IMR-90 (cell line): Measurements from ENCODE around the gene TBCA. TPM values are rescaled to one million over a fixed set of nuclear protein-coding genes. Genes with fewer than 3 reads are reported as not detected.

ENCODE experiments used
- ATAC-seq: fragments of 200-7000 bp; cut with Tn5 transposase; 2 replicates; pipeline ENCODE4 v1.9.1; 2020; ENCODE audit warnings: low read depth, mild to moderate bottlenecking, moderate library complexity
- BruUV-seq: library from RNA; stranded (reverse); fragments of 400-500 nt; replicated peaks from 2 replicates; lab custom pipeline; 2021; lab: Mats Ljungman, UMichigan
- CTCF ChIA-PET: fragments of 300-600 bp; formaldehyde crosslinking; extraction: SDS; loops from one replicate; lab custom pipeline; 2021; ENCODE audit warnings: antibody characterized with exemption; lab: Yijun Ruan, JAX
- POLR2A ChIA-PET: fragments of 300-600 bp; sonication (Branson Sonifier 250); formaldehyde crosslinking; loops from one replicate; lab custom pipeline; 2022; ENCODE audit warnings: antibody characterized with exemption; ENCODE audit not compliant: unreplicated experiment; lab: Charles Lee
- DNase-seq: peaks from one replicate; pipeline ENCODE4 v3.0.0; 2013
- H2AFZ ChIP-seq: replicated peaks from 2 replicates; pipeline ENCODE3; 2013; ENCODE audit warnings: low read length, mild to moderate bottlenecking; ENCODE audit not compliant: poor library complexity
- H2AK5ac ChIP-seq: 2 replicates; pipeline ENCODE4 v1.6.1; 2013; ENCODE audit warnings: low read depth, low read length, inconsistent platforms
- H2AK9ac ChIP-seq: replicated peaks from 2 replicates; pipeline ENCODE3; 2013; ENCODE audit warnings: mild to moderate bottlenecking, low read depth, low read length, moderate library complexity; ENCODE audit not compliant: poor library complexity
- H2BK120ac ChIP-seq: 2 replicates; pipeline ENCODE4 v1.6.1; 2013; ENCODE audit warnings: low read depth, low read length, inconsistent platforms
- H2BK15ac ChIP-seq: 3 replicates; pipeline ENCODE4 v1.6.1; 2013; ENCODE audit warnings: low read depth, low read length, inconsistent platforms
- H2BK20ac ChIP-seq: 2 replicates; pipeline ENCODE4 v1.6.1; 2013; ENCODE audit warnings: low read depth, mild to moderate bottlenecking, inconsistent platforms, low read length, moderate library complexity
- H2BK5ac ChIP-seq: 2 replicates; pipeline ENCODE4 v1.6.1; 2013; ENCODE audit warnings: mild to moderate bottlenecking, low read depth, low read length, inconsistent platforms; ENCODE audit not compliant: poor library complexity, severe bottlenecking
- H3K14ac ChIP-seq: replicated peaks from 2 replicates; pipeline ENCODE4 v1.6.1; 2013; ENCODE audit warnings: low read depth, low read length, inconsistent platforms
- H3K18ac ChIP-seq: 2 replicates; pipeline ENCODE4 v1.6.1; 2013; ENCODE audit warnings: low read depth, low read length, control low read depth
- H3K23ac ChIP-seq: 2 replicates; pipeline ENCODE4 v1.6.1; 2013; ENCODE audit warnings: low read depth, low read length, inconsistent platforms
- H3K27ac ChIP-seq: 2 replicates; pipeline ENCODE4 v1.5.1; 2013; ENCODE audit warnings: mild to moderate bottlenecking, control low read depth, low read length; ENCODE audit not compliant: insufficient read depth
- H3K27me3 ChIP-seq: 2 replicates; pipeline ENCODE4 v1.6.1; 2013; ENCODE audit warnings: low read length; ENCODE audit not compliant: control insufficient read depth, insufficient read depth
- H3K36me3 ChIP-seq: 2 replicates; pipeline ENCODE4 v1.6.1; 2013; ENCODE audit warnings: low read length, mixed read lengths; ENCODE audit not compliant: control insufficient read depth, insufficient read depth
- H3K4ac ChIP-seq: 2 replicates; pipeline ENCODE4 v1.6.1; 2013; ENCODE audit warnings: low read depth, low read length, inconsistent platforms
- H3K4me1 ChIP-seq: 2 replicates; pipeline ENCODE4 v1.6.1; 2013; ENCODE audit warnings: low read length, mixed read lengths; ENCODE audit not compliant: control insufficient read depth, insufficient read depth
- H3K4me2 ChIP-seq: 2 replicates; pipeline ENCODE4 v1.6.1; 2013; ENCODE audit warnings: low read depth, mild to moderate bottlenecking, control low read depth, low read length, moderate library complexity
- H3K4me3 ChIP-seq: 2 replicates; pipeline ENCODE4 v1.5.1; 2013; ENCODE audit warnings: low read depth, mild to moderate bottlenecking, control low read depth, low read length, moderate library complexity; ENCODE audit not compliant: insufficient read depth
- H3K56ac ChIP-seq: 2 replicates; pipeline ENCODE4 v1.6.1; 2013; ENCODE audit warnings: low read length, inconsistent platforms; ENCODE audit not compliant: insufficient read depth; ENCODE audit errors: extremely low read depth
- H3K79me1 ChIP-seq, 2 experiments: 2 replicates each; pipeline ENCODE4 v1.6.1; 2013; ENCODE audit warnings: low read length in 2 of 2, inconsistent platforms in 1 of 2, low read depth in 1 of 2
- H3K9ac ChIP-seq: 2 replicates; pipeline ENCODE4 v1.6.1; 2013; ENCODE audit warnings: low read depth, low read length, control low read depth
- H3K9me1 ChIP-seq: 2 replicates; pipeline ENCODE4 v1.6.1; 2013; ENCODE audit warnings: low read length, inconsistent platforms; ENCODE audit not compliant: insufficient read depth
- H3K9me3 ChIP-seq: 2 replicates; pipeline ENCODE4 v1.6.1; 2013; ENCODE audit warnings: low read length; ENCODE audit not compliant: control insufficient read depth, insufficient read depth
- H4K20me1 ChIP-seq: 2 replicates; pipeline ENCODE4 v1.6.1; 2013; ENCODE audit warnings: low read length, inconsistent platforms; ENCODE audit not compliant: insufficient read depth
- H4K5ac ChIP-seq: 2 replicates; pipeline ENCODE4 v1.6.1; 2013; ENCODE audit warnings: mild to moderate bottlenecking, low read depth, low read length, control low read depth
- H4K8ac ChIP-seq, 2 experiments: 2 replicates each; pipeline ENCODE4 v1.6.1; 2013; ENCODE audit warnings: low read depth in 2 of 2, low read length in 2 of 2, control low read depth in 1 of 2, inconsistent platforms in 1 of 2
- H4K91ac ChIP-seq: 2 replicates; pipeline ENCODE4 v1.6.1; 2013; ENCODE audit warnings: low read depth, low read length, inconsistent platforms; ENCODE audit not compliant: insufficient read depth
- BHLHE40 ChIP-seq: fragments of 150-350 bp; IDR thresholded peaks from 2 replicates; pipeline ENCODE4 v1.6.1; 2016; ENCODE audit warnings: mild to moderate bottlenecking, low read depth, low read length
- CEBPB ChIP-seq: IDR thresholded peaks from 2 replicates; pipeline ENCODE4 v1.6.1; 2012; ENCODE audit warnings: low read depth, low read length, improper control_type of control experiment
- MAFK ChIP-seq: IDR thresholded peaks from 2 replicates; pipeline ENCODE4 v1.6.1; 2012; ENCODE audit warnings: low read depth, low read length, improper control_type of control experiment
- MAZ ChIP-seq: IDR thresholded peaks from 2 replicates; pipeline ENCODE4 v1.6.1; 2012; ENCODE audit warnings: low read depth, mild to moderate bottlenecking, low read length, improper control_type of control experiment, moderate library complexity, borderline replicate concordance
- NFE2L2 ChIP-seq: fragments of 150-350 bp; IDR thresholded peaks from 2 replicates; pipeline ENCODE4 v1.6.1; 2016; ENCODE audit warnings: low read depth, mild to moderate bottlenecking, low read length
- POLR2A ChIP-seq: IDR thresholded peaks from 2 replicates; pipeline ENCODE4 v1.6.1; 2012; ENCODE audit warnings: mild to moderate bottlenecking, low read depth, low read length
- RAD21 ChIP-seq: IDR thresholded peaks from 2 replicates; pipeline ENCODE4 v1.6.1; 2012; ENCODE audit warnings: low read length, improper control_type of control experiment
- RCOR1 ChIP-seq: IDR thresholded peaks from 2 replicates; pipeline ENCODE4 v1.6.1; 2012; ENCODE audit warnings: mild to moderate bottlenecking, low read length, improper control_type of control experiment; ENCODE audit not compliant: insufficient replicate concordance
- RFX5 ChIP-seq: IDR thresholded peaks from 2 replicates; pipeline ENCODE4 v1.8.0; 2012; ENCODE audit warnings: low read depth, mild to moderate bottlenecking, low read length, moderate library complexity
- SMC3 ChIP-seq: fragments of 150-350 bp; IDR thresholded peaks from 2 replicates; pipeline ENCODE4 v1.6.1; 2016; ENCODE audit warnings: low read depth, mild to moderate bottlenecking, antibody characterized with exemption, low read length, moderate library complexity
- USF2 ChIP-seq: fragments of 150-350 bp; IDR thresholded peaks from 2 replicates; pipeline ENCODE4 v1.6.1; 2017; ENCODE audit warnings: mild to moderate bottlenecking, antibody characterized with exemption, low read length, low read depth
- WGBS, 2 experiments: methylation state at CpG; one replicate each; pipeline versions ENCODE4 v1.1.5 to v1.1.7; 2013; ENCODE audit warnings: missing lambda C conversion rate in 2 of 2; ENCODE audit not compliant: insufficient read length in 1 of 2; ENCODE audit errors: extremely low coverage in 2 of 2; 5-methylcytosine and 5-hydroxymethylcytosine counted together
- dilution Hi-C: fragments of 300-500 bp; cut with HindIII; formaldehyde crosslinking; loops from one replicate; pipeline ENCODE4 v1.14.3; 2018; ENCODE audit warnings: low sequenced_read_pairs; ENCODE audit not compliant: unreplicated experiment
- in situ Hi-C: fragments of 300-500 bp; cut with MboI; formaldehyde crosslinking; loops from 3 replicates; pipeline ENCODE4 v1.14.3; 2019; ENCODE audit warnings: low sequenced_read_pairs, inconsistent platforms, mixed read lengths
- intact Hi-C: fragments of 100-400 bp; cut with micrococcal nuclease; formaldehyde crosslinking; loops from 2 replicates; pipeline ENCODE4 v1.10.0; 2022
- polyA plus RNA-seq, 3 experiments: library from polyadenylated mRNA; depleted of rRNA; stranded (reverse); fragments of >200 nt; gene quantifications; 2 replicates each; pipeline ENCODE4 v1.2.3, GENCODE V29; 2012; ENCODE audit warnings: low replicate concordance in 1 of 3
- total RNA-seq: library from RNA; depleted of rRNA; stranded (reverse); fragments of >200 nt; gene quantifications from 2 replicates; pipeline ENCODE4 v1.2.3, GENCODE V29; 2012

The TBCA gene
- total and polyA plus RNA-seq, 2 of the 4 experiments (the other 2 are of a cell fraction) = 6.1 to 137 TPM

GRCh38 chr5:77806213-77806843, 30.2 kb upstream of the TBCA start:
- H3K9ac ChIP-seq = no peak overlapping the region
- H2BK5ac ChIP-seq = no peak overlapping the region
- no peaks in the 10 kb centered on the region; the same call in 1 of the 2 replicates for H3K27me3 ChIP-seq
- in situ Hi-C loops = no loop called here
- H3K18ac ChIP-seq = no peak overlapping the region
- H3K4me3 ChIP-seq = no peak overlapping the region
- H3K36me3 ChIP-seq = no peaks in the 10 kb centered on the region
- no peak overlapping the region for H4K91ac ChIP-seq
- no peak for DNase-seq
- no peak overlapping the region for H4K5ac ChIP-seq
- dilution Hi-C loops = no loop called here
- H2AFZ ChIP-seq = no peak overlapping the region
- BruUV-seq = no TSS peak
- no peak overlapping the region for H4K8ac ChIP-seq
- H3K79me1 ChIP-seq = no peaks in the 10 kb centered on the region
- peak overlapping the region; percentile 89 for H3K4me2 ChIP-seq
- CTCF ChIA-PET = interaction anchor here (0.6 kb wide), 1 partner anchor 539 kb away, joined by 4 read pairs; no protein-coding TSS in a partner anchor
- no peaks in the 10 kb centered on the region for H4K20me1 ChIP-seq
- H2AK9ac ChIP-seq = no peak overlapping the region
- POLR2A ChIA-PET = no interaction called here
- H3K27ac ChIP-seq = no peak overlapping the region
- intact Hi-C loops = no loop called here
- no peak overlapping the region for H3K14ac ChIP-seq
- no peak overlapping the region for H2BK120ac ChIP-seq
- no peak overlapping the region for H2BK15ac ChIP-seq
- H2AK5ac ChIP-seq = no peak overlapping the region
- no peak overlapping the region for H3K23ac ChIP-seq
- no peak overlapping the region for H2BK20ac ChIP-seq
- ATAC-seq = no peak
- no CpG with 5 or more reads among the region's 1 CpG for WGBS, 2 experiments
- H3K9me3 ChIP-seq = no peaks in the 10 kb centered on the region; the same call in 1 of the 2 replicates
- H3K56ac ChIP-seq = no peak overlapping the region
- H3K9me1 ChIP-seq = no peaks in the 10 kb centered on the region
- no peak for TF ChIP-seq NFE2L2
- TF ChIP-seq MAZ = no peak
- no peak for TF ChIP-seq MAFK
- TF ChIP-seq CEBPB = no peak
- no peak for TF ChIP-seq POLR2A
- TF ChIP-seq BHLHE40 = no peak
- TF ChIP-seq SMC3 = no peak
- TF ChIP-seq RAD21 = no peak
- no peak for TF ChIP-seq USF2
- no peak for TF ChIP-seq RFX5
- TF ChIP-seq RCOR1 = no peak
- H3K4me1 ChIP-seq = no peaks in the 10 kb centered on the region
- no peak overlapping the region for H3K4ac ChIP-seq
